ENCODE measurements around the gene SPINK6.

SPINK6 gene

GRCh38 chr5:148230240-148230639 lies 27.4 kb downstream of the SPINK6 start:
- Histone ChIP-seq H3K36me3 (ENCODE audit: control insufficient read depth in 1 of 2, insufficient read depth in 2 of 2, low read depth in 1 of 2, low read length in 2 of 2) (no peaks in the 10 kb centered on the region), H3K9ac (ENCODE audit: low read length) (no peak overlapping the region), H3K23ac (ENCODE audit: low read length in 2 of 2) (no peak overlapping the region), H3K18ac (ENCODE audit: low read depth in 1 of 2, low read length in 2 of 2) (no peak overlapping the region), H2AFZ (ENCODE audit: low read depth, low read length) (no peak overlapping the region), H2BK120ac (ENCODE audit: low read depth, low read length) (no peak overlapping the region), H2BK5ac (ENCODE audit: low read depth, low read length, poor library complexity, severe bottlenecking) (no peak overlapping the region), H3K4me3 (ENCODE audit: insufficient read depth in 1 of 2, low read depth in 1 of 2, low read length in 2 of 2) (no peak overlapping the region), H3K9me3 (ENCODE audit: control insufficient read depth, low read length) (no peaks in the 10 kb centered on the region), H3K4ac (ENCODE audit: low read depth in 1 of 2, low read length in 2 of 2) (no peak overlapping the region), H2BK15ac (ENCODE audit: low read depth, poor library complexity, severe bottlenecking) (no peak overlapping the region), H3K27me3 (ENCODE audit: control insufficient read depth in 1 of 2, insufficient read depth in 1 of 2, low read length in 2 of 2) (no peaks in the 10 kb centered on the region), H3K4me2 (ENCODE audit: low read length, poor library complexity, severe bottlenecking) (no peak overlapping the region), H4K91ac (ENCODE audit: low read length) (no peak overlapping the region), H2BK12ac (ENCODE audit: low read length in 2 of 2) (no peak overlapping the region), H2AK5ac (ENCODE audit: low read length, severe bottlenecking) (no peak overlapping the region), H3K4me1 (ENCODE audit: control insufficient read depth, insufficient read depth, low read depth, low read length) (no peaks in the 10 kb centered on the region), H3K79me1 (replicated peaks; ENCODE audit: low read length, poor library complexity, severe bottlenecking) (no peaks in the 10 kb centered on the region), H3K14ac (ENCODE audit: low read length in 2 of 2) (no peak overlapping the region), H3K27ac (ENCODE audit: low read length, poor library complexity, severe bottlenecking) (no peak overlapping the region), H4K8ac (ENCODE audit: low read length) (no peak overlapping the region)
- 82% methylated on average over 5 of the region's 7 CpGs for WGBS
- DNase-seq = no peak

- H2BK12ac ChIP-seq (ENCODE audit: low read length in 2 of 2) = no peak overlapping the region
- no peaks in the 10 kb centered on the region for H3K36me3 ChIP-seq (ENCODE audit: control insufficient read depth in 1 of 2, insufficient read depth in 2 of 2, low read depth in 1 of 2, low read length in 2 of 2)
- DNase-seq = no peak
- H4K91ac ChIP-seq (ENCODE audit: low read length) = no peak overlapping the region
- H2BK15ac ChIP-seq (ENCODE audit: low read depth, poor library complexity, severe bottlenecking) = no peak overlapping the region
- H3K4ac ChIP-seq (ENCODE audit: low read depth in 1 of 2, low read length in 2 of 2) = no peak overlapping the region
- H2BK5ac ChIP-seq (ENCODE audit: low read depth, low read length, poor library complexity, severe bottlenecking) = no peak overlapping the region
- 59% methylated on average over 3 of the region's 4 CpGs for WGBS
- no peaks in the 10 kb centered on the region for H3K9me3 ChIP-seq (ENCODE audit: control insufficient read depth, low read length)
- no peaks in the 10 kb centered on the region for H3K79me1 ChIP-seq (replicated peaks; ENCODE audit: low read length, poor library complexity, severe bottlenecking)
- H3K4me3 ChIP-seq (ENCODE audit: insufficient read depth in 1 of 2, low read depth in 1 of 2, low read length in 2 of 2) = no peak overlapping the region
- H3K4me1 ChIP-seq (ENCODE audit: control insufficient read depth, insufficient read depth, low read depth, low read length) = no peaks in the 10 kb centered on the region
- H3K9ac ChIP-seq (ENCODE audit: low read length) = no peak overlapping the region
- no peak overlapping the region for H4K8ac ChIP-seq (ENCODE audit: low read length)
- H2BK120ac ChIP-seq (ENCODE audit: low read depth, low read length) = no peak overlapping the region
- H2AFZ ChIP-seq (ENCODE audit: low read depth, low read length) = no peak overlapping the region
- no peak overlapping the region for H3K23ac ChIP-seq (ENCODE audit: low read length in 2 of 2)
- H2AK5ac ChIP-seq (ENCODE audit: low read length, severe bottlenecking) = no peak overlapping the region
- no peak overlapping the region for H3K4me2 ChIP-seq (ENCODE audit: low read length, poor library complexity, severe bottlenecking)
- no peak overlapping the region for H3K14ac ChIP-seq (ENCODE audit: low read length in 2 of 2)
- no peaks in the 10 kb centered on the region for H3K27me3 ChIP-seq (ENCODE audit: control insufficient read depth in 1 of 2, insufficient read depth in 1 of 2, low read length in 2 of 2)
- no peak overlapping the region for H3K27ac ChIP-seq (ENCODE audit: low read length, poor library complexity, severe bottlenecking)
- no peak overlapping the region for H3K18ac ChIP-seq (ENCODE audit: low read depth in 1 of 2, low read length in 2 of 2)
These were observed 35.1 kb downstream of the SPINK6 start for GRCh38 chr5:148237785-148238417.

GRCh38 chr5:148238418-148238794 lies 35.6 kb downstream of the SPINK6 start, which contains the start of gene MARCOL:
Gene MARCOL, plus strand, starts transcription at chr5:148238525. Its CDS starts 73 bp downstream, at chr5:148238598.
- WGBS = 64% methylated on average over 1 of the region's 2 CpGs
- Histone ChIP-seq H4K91ac (ENCODE audit: low read length) (no peak within 1 kb of the TSS), H3K4me2 (ENCODE audit: low read length, poor library complexity, severe bottlenecking) (no peak within 1 kb of the TSS), H3K27me3 (ENCODE audit: control insufficient read depth in 1 of 2, insufficient read depth in 1 of 2, low read length in 2 of 2) (peaks cover 0 to 3% of the 10 kb centered on the region in 2 experiments), H3K23ac (ENCODE audit: low read length in 2 of 2) (no peak within 1 kb of the TSS), H3K27ac (ENCODE audit: low read length, poor library complexity, severe bottlenecking) (no peak within 1 kb of the TSS), H2BK12ac (ENCODE audit: low read length in 2 of 2) (no peak within 1 kb of the TSS), H2BK5ac (ENCODE audit: low read depth, low read length, poor library complexity, severe bottlenecking) (no peak within 1 kb of the TSS), H3K14ac (ENCODE audit: low read length in 2 of 2) (no peak within 1 kb of the TSS), H4K8ac (ENCODE audit: low read length) (no peak within 1 kb of the TSS), H2AFZ (ENCODE audit: low read depth, low read length) (no peak within 1 kb of the TSS), H3K9ac (ENCODE audit: low read length) (no peak within 1 kb of the TSS), H3K36me3 (ENCODE audit: control insufficient read depth in 1 of 2, insufficient read depth in 2 of 2, low read depth in 1 of 2, low read length in 2 of 2) (no peaks in the 10 kb centered on the region), H3K4me1 (ENCODE audit: control insufficient read depth, insufficient read depth, low read depth, low read length) (no peaks in the 10 kb centered on the region), H2AK5ac (ENCODE audit: low read length, severe bottlenecking) (no peak within 1 kb of the TSS), H3K79me1 (replicated peaks; ENCODE audit: low read length, poor library complexity, severe bottlenecking) (no peaks in the 10 kb centered on the region), H3K4me3 (ENCODE audit: insufficient read depth in 1 of 2, low read depth in 1 of 2, low read length in 2 of 2) (no peak within 1 kb of the TSS), H3K4ac (ENCODE audit: low read depth in 1 of 2, low read length in 2 of 2) (no peak within 1 kb of the TSS), H2BK15ac (ENCODE audit: low read depth, poor library complexity, severe bottlenecking) (no peak within 1 kb of the TSS), H2BK120ac (ENCODE audit: low read depth, low read length) (no peak within 1 kb of the TSS), H3K18ac (ENCODE audit: low read depth in 1 of 2, low read length in 2 of 2) (no peak within 1 kb of the TSS), H3K9me3 (ENCODE audit: control insufficient read depth, low read length) (no peaks in the 10 kb centered on the region)
- no peak for DNase-seq

- no CpG with 5 or more reads among the region's 2 CpGs for WGBS
- Histone ChIP-seq H3K14ac (ENCODE audit: low read length in 2 of 2) (no peak overlapping the region), H2BK12ac (ENCODE audit: low read length in 2 of 2) (no peak overlapping the region), H2AFZ (ENCODE audit: low read depth, low read length) (no peak overlapping the region), H2AK5ac (ENCODE audit: low read length, severe bottlenecking) (no peak overlapping the region), H4K91ac (ENCODE audit: low read length) (no peak overlapping the region), H4K8ac (ENCODE audit: low read length) (no peak overlapping the region), H3K4ac (ENCODE audit: low read depth in 1 of 2, low read length in 2 of 2) (no peak overlapping the region), H3K4me3 (ENCODE audit: insufficient read depth in 1 of 2, low read depth in 1 of 2, low read length in 2 of 2) (no peak overlapping the region), H3K4me1 (ENCODE audit: control insufficient read depth, insufficient read depth, low read depth, low read length) (no peaks in the 10 kb centered on the region), H3K9me3 (ENCODE audit: control insufficient read depth, low read length) (no peaks in the 10 kb centered on the region), H3K27ac (ENCODE audit: low read length, poor library complexity, severe bottlenecking) (no peak overlapping the region), H2BK120ac (ENCODE audit: low read depth, low read length) (no peak overlapping the region), H2BK15ac (ENCODE audit: low read depth, poor library complexity, severe bottlenecking) (no peak overlapping the region), H3K23ac (ENCODE audit: low read length in 2 of 2) (no peak overlapping the region), H3K4me2 (ENCODE audit: low read length, poor library complexity, severe bottlenecking) (no peak overlapping the region), H3K9ac (ENCODE audit: low read length) (no peak overlapping the region), H2BK5ac (ENCODE audit: low read depth, low read length, poor library complexity, severe bottlenecking) (no peak overlapping the region), H3K79me1 (replicated peaks; ENCODE audit: low read length, poor library complexity, severe bottlenecking) (no peaks in the 10 kb centered on the region), H3K27me3 (ENCODE audit: control insufficient read depth in 1 of 2, insufficient read depth in 1 of 2, low read length in 2 of 2) (no peaks in the 10 kb centered on the region), H3K36me3 (ENCODE audit: control insufficient read depth in 1 of 2, insufficient read depth in 2 of 2, low read depth in 1 of 2, low read length in 2 of 2) (no peaks in the 10 kb centered on the region), H3K18ac (ENCODE audit: low read depth in 1 of 2, low read length in 2 of 2) (no peak overlapping the region)
- DNase-seq = no peak
These were observed 46.1 kb downstream of the SPINK6 start for GRCh38 chr5:148248894-148249293.
